NT2/D1 (cell line): Measurements from ENCODE around the gene RGS3.

ENCODE experiments used
- YY1 ChIP-seq: IDR thresholded peaks from 2 replicates; pipeline ENCODE4 v1.6.1; 2011; ENCODE audit not compliant: insufficient read length, insufficient read depth
- ZNF274 ChIP-seq: IDR thresholded peaks from 2 replicates; pipeline ENCODE4 v1.6.1; 2011; ENCODE audit warnings: mild to moderate bottlenecking, low read depth, low read length

- TF ChIP-seq ZNF274, result no peak
- TF ChIP-seq YY1, result no peak
These were observed 75.3 kb downstream of the RGS3 start for GRCh38 chr9:113538701-113539430.
